Suppressor macrophage treated with lipopolysaccharide for 1 hour (primary cell): ENCODE measurements around the gene PIP.
"Not testable (repeated sequence)": the region's sequence is repeated elsewhere in the genome, so short reads cannot be mapped to it uniquely, and the experiment has no call there.

Source experiments
- DNase-seq, 3 donors: peaks; one replicate each; pipeline ENCODE4 v3.0.0-alpha.2; 2020 to 2022

The PIP gene

GRCh38 chr7:143180771-143181170, 48.9 kb downstream of the PIP start:
- DNase-seq, result not testable (repeated sequence)

- no peak for DNase-seq
These were observed 49.5 kb downstream of the PIP start for GRCh38 chr7:143181349-143181748.

- no peak for DNase-seq
These were observed 51.1 kb downstream of the PIP start, which contains the start of gene TAS2R39 for GRCh38 chr7:143183024-143183423. Gene TAS2R39 (plus strand): TSS chr7:143183419. CDS start chr7:143183419, 0 bp downstream.

- DNase-seq, result no peak
These were observed 53.7 kb downstream of the PIP start for GRCh38 chr7:143185551-143185950.

GRCh38 chr7:143188994-143189393, 57.1 kb downstream of the PIP start:
- DNase-seq, result no peak
